GM19467 (cell line): Measurements from ENCODE around the gene CFAP70.
"Not testable (repeated sequence)": the region's sequence is repeated elsewhere in the genome, so short reads cannot be mapped to it uniquely, and the experiment has no call there.

ENCODE experiments used
- ATAC-seq: cut with Tn5 transposase; IDR thresholded peaks from one replicate; pipeline ENCODE4 v1.9.1; 2021; ENCODE audit warnings: mild to moderate bottlenecking, moderate library complexity; ENCODE audit not compliant: unreplicated experiment

The CFAP70 gene

GRCh38 chr10:73340121-73340520 lies 18.5 kb downstream of the CFAP70 start:
- no peak for ATAC-seq

GRCh38 chr10:73339436-73339835 lies 19.2 kb downstream of the CFAP70 start:
- ATAC-seq = no peak

GRCh38 chr10:73338801-73339368 lies 19.8 kb downstream of the CFAP70 start:
- no peak for ATAC-seq

GRCh38 chr10:73333202-73333601 lies 25.5 kb downstream of the CFAP70 start:
- ATAC-seq = no peak

GRCh38 chr10:73332379-73332778 lies 26.3 kb downstream of the CFAP70 start:
- ATAC-seq = no peak

- not testable (repeated sequence) for ATAC-seq
Measured at GRCh38 chr10:73328523-73328922, 30.1 kb downstream of the CFAP70 start.

GRCh38 chr10:73325290-73325689 lies 33.4 kb downstream of the CFAP70 start:
- ATAC-seq = not testable (repeated sequence)

GRCh38 chr10:73323582-73323981 lies 35.1 kb downstream of the CFAP70 start:
- ATAC-seq = not testable (repeated sequence)

- ATAC-seq = no peak
Measured at GRCh38 chr10:73310475-73310874, 48.2 kb downstream of the CFAP70 start.

GRCh38 chr10:73307203-73307800 lies 51.4 kb downstream of the CFAP70 start:
- ATAC-seq = no peak

- ATAC-seq = no peak
Measured at GRCh38 chr10:73306171-73306708, 52.4 kb downstream of the CFAP70 start.

- ATAC-seq = no peak
Measured at GRCh38 chr10:73296946-73297345, 61.7 kb downstream of the CFAP70 start.

- no peak for ATAC-seq
Measured at GRCh38 chr10:73293461-73293860, 65.2 kb downstream of the CFAP70 start.

- no peak for ATAC-seq
Measured at GRCh38 chr10:73289958-73290357, 68.7 kb downstream of the CFAP70 start.

- ATAC-seq = no peak
Measured at GRCh38 chr10:73287441-73287840, 71.2 kb downstream of the CFAP70 start.

GRCh38 chr10:73281097-73281496 lies 77.6 kb downstream of the CFAP70 start:
- ATAC-seq = no peak

GRCh38 chr10:73264423-73264822 lies 94.2 kb downstream of the CFAP70 start:
- no peak for ATAC-seq

GRCh38 chr10:73263693-73264347 lies 94.8 kb downstream of the CFAP70 start:
- no peak for ATAC-seq

- no peak for ATAC-seq
Measured at GRCh38 chr10:73262880-73263555, 95.6 kb downstream of the CFAP70 start.

- ATAC-seq = no peak
Measured at GRCh38 chr10:73262105-73262730, 96.4 kb downstream of the CFAP70 start.

GRCh38 chr10:73261362-73261995 lies 97.2 kb downstream of the CFAP70 start:
- ATAC-seq = no peak
